GM21786 (cell line): ENCODE measurements around the gene FAM180B.

Source experiments
- ATAC-seq: cut with Tn5 transposase; IDR thresholded peaks from one replicate; pipeline ENCODE4 v1.9.1; 2021; ENCODE audit not compliant: unreplicated experiment

Gene FAM180B

DNA sequence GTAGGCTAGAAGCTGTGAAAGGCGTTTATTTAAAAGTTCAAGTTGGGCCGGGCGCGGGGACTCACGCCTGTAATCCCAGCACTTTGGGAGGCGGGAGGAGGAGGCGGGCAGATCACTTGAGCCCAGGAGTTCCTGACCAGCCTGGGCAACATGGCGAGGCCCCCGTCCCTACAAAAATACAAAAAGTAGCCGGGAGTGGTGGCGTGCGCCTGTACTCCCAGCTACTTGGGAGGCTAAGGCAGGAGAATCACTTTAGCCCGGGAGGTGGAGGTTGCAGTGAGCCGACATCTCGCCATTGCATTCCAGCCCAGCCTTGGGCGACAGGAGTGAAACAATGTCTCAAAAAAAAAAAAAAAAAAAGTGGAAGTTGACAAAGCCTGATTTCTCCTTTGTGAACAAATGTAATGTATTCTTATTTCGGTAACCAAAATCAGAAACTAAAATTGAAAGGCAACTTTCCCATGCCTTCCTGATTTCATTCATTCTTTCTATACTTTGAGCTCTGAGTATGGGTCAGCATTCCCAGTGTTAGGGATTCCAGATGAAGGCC, 20.3 kb upstream of the FAM180B start:
- ATAC-seq, result no peak

DNA sequence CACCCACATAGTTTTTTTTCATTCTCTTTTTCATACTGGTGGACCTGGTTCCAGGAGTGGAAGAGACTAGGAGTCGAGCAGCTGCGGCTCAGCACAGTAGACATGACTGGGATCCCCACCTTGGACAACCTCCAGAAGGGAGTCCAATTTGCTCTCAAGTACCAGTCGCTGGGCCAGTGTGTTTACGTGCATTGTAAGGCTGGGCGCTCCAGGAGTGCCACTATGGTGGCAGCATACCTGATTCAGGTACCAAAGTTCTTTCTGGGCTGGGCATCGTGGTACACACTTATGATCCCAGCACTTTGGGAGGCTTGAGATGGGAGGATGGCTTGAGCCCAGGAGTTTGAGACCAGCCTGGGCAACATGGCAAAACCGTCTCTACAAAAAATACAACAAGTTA, 16.8 kb upstream of the FAM180B start:
- no peak for ATAC-seq

DNA sequence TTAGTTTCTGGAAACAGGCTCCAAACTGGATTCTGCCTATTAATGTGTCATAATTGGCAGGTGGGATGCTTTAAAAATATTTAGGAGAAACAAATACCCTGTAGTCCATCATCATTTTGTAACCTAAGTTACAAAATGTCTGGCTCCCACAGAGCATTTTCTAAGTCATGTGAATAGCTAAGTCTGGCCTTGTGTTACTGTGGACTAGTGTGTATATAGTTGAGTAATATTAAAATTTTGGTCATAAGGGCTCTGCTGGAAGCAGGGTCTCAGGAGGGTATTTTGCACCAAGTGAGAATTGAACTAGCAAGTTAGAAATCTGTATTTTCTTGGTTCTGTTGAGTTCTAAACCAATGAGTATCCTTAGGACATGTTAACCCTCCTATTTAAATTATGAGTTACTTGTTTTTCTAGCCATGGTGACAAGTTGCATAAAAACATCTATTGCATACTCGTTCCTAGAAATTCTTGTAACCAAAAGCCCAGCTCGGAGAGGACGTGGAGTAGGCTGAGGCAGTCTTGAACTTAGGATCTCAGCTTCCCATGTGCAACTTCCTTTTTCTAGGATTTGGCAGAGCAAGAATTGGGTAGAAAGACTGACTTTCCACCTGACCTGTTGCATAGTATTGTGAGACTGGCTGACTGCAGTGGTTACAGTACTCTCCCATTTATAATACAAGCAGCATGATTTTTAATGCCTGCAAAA, 15.7 kb upstream of the FAM180B start:
- no peak for ATAC-seq

DNA sequence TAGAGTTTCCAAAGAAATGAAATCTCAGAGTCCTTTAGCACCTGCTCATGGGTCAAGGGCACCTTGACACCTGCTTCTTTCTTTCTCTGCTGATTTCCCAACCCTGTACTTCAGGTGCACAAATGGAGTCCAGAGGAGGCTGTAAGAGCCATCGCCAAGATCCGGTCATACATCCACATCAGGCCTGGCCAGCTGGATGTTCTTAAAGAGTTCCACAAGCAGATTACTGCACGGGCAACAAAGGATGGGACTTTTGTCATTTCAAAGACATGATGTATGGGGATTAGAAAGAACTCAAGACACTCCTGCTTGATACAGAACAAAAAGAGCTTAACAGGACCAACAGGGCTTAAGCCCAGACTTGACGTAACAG, 15.1 kb upstream of the FAM180B start:
- no peak for ATAC-seq

DNA sequence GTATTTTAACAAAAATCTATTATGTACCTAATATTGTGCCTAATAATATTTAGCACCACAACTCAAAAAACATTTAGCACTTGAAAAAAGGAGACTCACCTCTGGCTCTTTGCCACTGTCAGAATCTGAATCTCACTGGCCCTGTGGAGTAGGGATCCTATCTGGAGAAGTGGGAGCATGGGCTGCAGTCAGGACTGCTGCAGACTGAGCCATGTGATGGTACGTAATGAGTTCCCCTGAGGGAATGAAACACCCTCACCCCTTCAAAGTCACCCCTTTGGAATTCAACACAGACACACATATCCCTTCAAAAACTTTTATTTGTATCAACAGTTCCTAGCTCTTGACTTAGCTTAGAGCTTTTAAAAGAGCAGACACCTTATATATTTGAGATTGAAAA, 14.6 kb upstream of the FAM180B start:
- ATAC-seq, result no peak

DNA sequence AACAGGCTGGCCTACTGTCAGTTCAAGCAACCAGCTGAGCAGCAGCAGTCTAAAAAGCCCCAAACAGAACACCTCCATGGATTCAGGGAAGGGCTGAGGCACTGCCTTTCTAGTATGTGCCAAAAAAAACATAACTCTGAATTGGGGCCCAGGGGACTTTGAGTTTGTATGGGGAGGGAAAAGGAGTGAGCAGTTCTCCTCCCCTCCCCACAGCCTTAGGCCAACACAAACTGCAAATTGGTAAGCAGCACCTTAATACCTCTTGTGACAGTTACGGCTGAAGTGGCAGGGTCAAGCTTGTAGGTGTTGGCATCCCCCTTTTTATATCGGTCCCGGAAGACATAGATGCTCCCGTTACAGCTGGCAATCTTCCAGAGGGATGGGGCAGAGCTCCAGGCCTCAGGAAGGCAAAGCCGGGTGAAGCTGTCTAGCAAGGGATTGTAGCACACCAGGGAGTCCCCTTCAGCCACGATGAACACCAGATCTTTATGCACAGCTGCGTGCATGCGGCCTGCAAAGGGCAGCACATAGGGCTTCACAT, 13.7 kb upstream of the FAM180B start:
- ATAC-seq, result no peak

DNA sequence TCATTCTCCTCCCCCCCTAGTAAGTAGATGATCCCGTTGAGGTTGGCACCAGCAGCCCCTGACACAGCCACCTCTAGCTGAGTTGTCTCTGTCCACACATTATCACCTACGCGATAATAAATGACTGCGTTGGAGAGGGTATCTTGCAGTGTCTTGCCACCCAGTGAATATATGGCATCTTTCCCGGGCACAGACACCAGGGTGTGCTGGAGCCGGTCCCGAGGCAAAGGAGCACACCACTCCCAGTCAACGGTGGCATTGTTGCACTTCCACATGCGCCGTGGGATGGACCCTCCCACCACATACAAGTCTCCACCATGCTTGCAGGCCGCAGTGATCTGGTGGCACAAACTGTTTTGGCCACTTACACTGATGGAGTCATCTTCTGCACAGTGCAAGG, 13.2 kb upstream of the FAM180B start:
- ATAC-seq, result no peak

DNA sequence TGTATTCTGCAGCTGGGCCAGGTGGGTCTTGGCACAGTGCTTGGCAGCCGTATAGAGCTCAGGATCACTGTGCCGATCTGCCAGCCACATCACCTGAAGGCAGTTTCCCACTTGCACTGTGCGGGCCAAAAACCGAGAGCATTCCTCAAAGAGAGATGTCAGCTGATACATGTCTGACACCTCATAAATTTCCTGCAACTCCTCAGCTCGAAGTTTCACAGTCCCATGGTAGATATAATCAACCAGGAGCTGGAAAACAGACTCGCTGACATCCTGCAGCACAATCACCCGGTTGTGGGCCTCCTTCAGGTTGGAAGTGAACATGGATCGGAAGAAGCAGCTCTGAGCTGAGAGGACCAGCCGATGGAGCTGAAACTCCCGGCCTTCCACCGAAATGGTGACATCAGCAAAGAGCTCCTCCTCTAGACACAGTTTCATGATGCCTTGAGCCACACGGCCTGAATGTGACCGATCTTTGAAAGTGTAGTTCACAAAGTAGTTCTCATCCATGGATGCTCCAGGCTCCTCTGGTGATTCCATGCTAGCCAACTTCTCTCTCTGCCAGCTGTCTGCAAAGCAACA, 8.9 kb upstream of the FAM180B start:
- no peak for ATAC-seq

DNA sequence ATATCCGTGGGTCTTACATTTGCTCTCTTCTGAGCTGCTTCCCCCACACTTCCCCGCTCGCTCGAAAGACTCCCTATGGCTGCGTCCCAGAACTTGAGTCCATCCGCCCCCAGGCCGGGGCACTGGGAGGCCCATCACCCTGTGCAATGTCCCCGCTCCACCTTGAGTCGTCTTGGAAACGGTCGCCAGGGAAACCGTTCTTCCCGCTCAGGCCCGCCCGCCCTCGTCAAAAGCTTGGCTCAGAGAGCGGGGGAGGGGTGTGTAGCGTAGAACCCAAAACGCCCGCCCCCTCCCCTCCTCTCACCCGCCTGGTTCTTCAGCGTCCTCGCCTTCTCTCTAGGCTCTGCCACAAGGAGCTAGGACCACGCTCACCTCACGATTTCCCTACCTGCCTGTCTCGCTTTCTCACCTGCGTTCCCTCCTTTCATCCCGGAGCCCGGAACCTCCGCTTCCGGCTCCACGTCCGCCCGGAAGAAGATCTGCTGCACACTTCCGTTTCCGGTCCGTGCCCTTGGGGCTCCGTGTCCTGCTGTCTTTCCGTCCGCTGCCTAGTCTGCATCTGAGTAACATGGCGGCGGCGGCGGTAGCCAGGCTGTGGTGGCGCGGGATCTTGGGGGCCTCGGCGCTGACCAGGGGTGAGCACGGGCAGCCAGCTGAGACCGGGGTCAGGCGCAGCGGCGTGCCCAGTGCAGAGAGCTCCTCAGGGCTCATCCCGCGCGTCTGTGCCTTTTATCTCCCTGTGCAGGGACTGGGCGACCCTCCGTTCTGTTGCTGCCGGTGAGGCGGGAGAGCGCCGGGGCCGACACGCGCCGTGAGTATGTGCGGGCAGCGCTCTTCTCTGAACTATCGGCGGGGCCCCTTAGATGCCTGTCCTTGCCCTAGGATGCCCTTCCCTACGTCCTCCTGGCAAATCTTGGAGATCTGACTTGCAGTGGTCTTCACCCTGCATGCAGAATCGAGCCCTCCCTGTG, 7.7 kb upstream of the FAM180B start, which contains the start of the genes KBTBD4 and NDUFS3:
Gene KBTBD4 (minus strand): TSS at position 447 of the 971 bp plus-strand sequence. CDS start 19 bp downstream, at position 428.
Gene NDUFS3 (plus strand): TSS at position 551 of the 971 bp plus-strand sequence. CDS start 18 bp downstream, at position 569.
- ATAC-seq, result peak; percentile 93

DNA sequence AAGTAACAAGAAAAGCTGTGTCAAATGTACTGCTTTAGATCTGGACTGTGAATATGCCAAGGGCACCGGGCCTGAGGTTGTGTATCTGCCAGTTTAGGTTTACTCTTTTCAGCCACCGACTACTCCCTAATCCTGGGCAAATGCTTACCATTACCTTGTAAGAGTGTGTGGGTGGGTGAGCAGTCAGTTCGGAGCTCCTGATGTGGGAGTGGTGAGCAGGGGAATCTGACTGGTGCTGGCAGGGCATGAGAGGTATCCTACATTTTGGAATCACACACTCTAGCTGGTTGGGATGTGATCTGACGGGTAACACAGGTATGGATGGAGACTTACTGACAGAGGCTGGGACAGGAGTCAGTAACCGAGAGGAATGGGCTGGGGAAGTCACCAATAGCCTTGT, 2.6 kb upstream of the FAM180B start:
- no peak for ATAC-seq

DNA sequence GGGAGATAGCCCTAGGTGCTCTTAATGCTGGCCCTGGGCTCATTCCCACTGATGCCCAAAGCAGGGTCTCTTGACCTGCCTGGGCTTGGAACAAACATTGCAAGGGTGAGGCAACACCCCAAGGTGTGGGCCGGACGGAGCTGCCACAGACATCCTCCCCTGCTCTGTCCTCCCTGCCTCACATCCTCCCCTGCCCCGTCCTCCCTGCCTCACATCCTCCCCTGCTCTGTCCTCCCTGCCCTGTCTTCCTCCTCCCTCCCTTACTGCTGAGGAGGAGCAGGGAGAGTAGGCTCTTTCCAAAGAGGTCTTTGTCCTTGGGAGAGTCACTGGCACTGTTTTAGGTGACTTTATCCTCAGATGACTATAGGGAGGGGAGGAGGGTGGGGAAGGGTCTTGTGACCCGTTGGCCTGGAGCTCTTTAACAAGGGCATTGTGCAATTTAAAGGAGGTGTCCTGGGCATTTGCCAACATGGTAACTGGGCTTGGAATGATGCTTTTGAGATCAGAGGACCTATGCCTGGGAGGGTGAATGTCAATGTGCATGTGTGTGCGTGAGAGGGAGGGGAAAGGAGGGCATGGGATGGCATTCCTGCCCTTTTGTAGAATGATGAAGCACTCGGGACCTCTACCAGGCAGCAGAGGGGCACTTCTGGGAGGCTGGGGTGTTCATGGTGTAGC, 700 bp downstream of the FAM180B start:
- no peak for ATAC-seq

DNA sequence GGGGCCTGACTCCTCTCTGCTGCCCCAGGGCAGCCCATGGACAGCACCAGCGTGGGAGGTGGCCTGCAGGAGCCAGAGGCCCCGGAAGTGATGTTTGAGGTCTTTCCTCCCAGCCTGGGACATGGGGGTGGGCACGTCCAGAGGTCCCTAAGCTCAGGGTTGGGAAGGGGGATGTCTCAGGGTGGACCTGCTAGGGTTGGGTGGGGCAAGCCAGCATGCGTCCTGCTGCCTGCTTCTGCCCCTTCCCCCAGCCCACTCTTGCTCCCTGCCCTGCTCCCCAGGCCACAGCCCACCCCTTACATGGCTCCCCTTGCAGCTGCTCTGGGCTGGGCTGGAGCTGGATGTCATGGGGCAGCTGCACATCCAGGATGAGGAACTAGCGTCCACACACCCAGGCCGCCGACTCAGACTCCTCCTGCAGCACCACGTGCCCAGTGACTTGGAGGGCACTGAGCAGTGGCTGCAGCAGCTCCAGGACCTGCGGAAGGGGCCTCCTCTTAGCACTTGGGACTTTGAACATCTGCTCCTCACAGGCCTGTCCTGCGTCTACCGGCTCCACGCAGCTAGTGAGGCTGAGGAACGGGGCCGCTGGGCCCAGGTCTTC, 1.3 kb downstream of the FAM180B start:
- no peak for ATAC-seq

DNA sequence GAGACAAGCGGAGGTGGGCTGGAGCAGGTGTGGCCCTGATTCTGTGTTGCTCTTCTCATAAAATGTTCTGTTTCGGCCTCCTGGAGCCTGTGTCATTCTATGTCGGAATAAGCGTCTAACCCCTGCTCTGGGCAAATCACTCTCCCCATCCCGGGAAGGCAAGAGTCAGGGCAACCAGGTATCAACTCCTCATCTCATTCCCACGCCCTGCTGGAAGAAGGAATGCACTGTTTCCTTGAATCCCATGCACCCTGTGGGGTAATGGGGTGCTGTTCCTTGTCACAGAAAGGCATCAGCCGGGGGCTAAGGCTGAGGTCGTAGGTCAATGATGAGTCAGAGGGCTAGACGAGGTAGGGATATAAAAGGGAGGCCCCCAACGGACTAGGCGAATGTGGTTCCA, 2.6 kb downstream of the FAM180B start:
- ATAC-seq, result no peak

DNA sequence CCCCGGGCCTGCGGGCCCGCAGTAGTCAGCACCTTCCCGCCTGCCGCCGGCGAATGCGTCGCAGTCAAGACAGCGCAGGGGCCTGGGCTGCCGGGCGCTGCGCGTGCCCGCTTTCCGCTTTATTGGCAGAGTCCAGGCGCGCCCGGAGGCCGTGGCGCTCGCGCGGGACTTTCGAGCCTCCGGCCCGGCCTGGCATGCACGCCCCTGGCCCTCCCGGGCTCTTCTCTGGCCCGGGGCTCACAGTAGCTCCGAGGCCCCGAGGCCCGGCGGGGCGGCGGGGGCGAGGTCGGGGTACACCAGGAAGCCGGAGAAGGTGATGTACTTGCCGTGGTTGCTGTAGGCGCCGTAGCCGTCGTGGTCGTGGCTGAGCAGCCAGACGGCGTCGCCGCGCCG, 3.1 kb downstream of the FAM180B start:
- ATAC-seq, result no peak

DNA sequence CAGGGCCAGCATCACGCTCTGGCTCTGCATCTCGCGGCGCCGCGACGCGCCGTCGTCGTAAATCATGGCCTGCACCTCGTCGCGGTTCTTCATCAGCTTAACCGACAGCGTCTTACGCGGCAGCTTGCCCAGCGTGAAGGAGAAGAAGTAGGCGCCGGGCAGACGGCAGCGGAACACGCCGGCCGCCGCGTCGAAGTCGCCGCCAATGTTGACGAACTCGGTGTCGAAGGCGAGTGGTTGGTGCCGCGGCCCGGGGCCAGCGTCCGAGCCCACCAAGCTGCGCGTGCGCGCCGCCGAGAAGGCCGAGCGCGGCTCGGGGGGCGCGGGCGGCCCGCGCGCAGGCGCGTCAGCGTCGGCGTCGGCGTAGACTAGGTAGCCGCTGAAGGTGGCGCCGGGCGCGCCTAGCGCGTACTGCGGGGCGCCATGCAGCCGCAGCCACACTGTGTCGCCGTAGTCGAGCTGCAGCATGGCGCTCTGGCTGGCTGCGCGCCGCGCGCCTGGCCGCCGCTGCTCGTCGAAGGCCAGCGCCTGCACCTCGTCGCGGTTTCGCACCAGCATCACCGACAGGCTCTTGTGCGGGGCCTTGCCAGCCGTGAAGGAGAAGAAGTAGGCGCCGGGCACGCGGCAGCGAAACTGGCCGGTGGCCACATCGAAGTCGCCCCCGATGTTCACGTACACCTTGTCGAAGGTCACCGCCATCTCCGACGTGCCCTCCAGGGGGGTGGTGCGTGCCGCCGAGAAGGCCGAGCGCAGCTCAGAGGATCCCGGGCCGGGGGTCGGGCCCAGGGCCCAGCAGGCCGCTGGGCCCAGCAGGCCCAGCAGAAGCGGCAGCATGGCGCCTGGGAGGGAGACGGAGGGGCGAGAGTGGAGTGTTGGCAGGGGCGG, 3.7 kb downstream of the FAM180B start:
- ATAC-seq, result no peak

DNA sequence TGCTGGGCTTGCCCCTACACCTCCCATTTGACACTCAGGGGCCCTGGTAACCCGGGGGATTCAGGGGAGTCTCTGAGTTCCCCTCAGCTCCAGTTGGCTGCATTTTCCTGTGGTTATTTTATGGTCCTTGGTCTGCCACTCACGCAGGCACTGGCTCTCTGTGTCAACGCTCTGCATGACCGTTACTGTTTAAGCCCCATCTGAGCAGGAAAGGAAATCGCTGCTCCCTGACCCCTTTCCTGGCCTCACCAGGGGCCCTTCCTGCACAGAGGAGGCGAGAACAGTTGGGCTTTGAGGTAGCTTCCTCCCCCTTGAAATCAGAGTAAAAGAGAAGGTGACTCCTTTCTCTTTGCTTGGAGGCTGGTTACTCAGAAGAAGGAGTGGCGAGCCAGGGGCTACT, 5.3 kb downstream of the FAM180B start:
- no peak for ATAC-seq

DNA sequence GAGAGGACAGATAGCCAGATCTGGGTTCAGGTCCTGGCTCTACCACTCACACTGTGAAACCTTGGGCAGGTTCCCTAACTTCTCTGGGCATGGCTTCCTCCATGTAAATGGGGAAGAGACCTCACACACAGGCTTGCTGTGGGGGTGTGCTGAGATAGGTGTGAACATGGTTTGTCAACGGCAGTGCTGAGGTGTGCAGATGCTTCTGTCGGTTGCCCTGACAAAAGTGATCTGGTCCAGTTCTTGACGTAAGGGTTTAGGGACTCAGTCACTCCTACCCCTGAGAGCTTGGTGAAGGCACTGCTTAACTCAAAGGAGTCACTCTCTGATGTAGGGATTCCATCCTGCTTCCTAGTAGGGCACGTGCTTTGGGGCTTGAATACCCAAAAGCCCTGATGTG, 5.8 kb downstream of the FAM180B start:
- no peak for ATAC-seq

DNA sequence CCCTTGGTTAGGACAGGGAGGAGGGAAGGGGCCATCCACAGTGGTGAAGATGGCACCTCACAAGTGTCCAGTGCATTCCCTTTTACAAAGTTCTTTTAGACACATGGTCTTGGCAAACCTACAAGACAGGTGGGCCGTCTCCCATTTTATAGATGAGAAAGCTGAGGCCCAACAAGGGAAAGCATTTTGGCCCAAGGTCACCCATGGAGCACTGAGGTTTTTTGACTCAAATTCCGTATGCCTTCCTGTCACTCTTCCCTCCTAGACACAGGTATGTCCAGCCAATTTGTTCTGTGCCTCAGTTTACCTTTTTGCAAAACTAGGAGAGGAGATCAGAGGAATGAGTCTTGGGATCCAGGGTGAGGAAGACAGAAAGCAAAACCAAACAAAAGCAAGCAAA, 6.5 kb downstream of the FAM180B start:
- ATAC-seq, result no peak

DNA sequence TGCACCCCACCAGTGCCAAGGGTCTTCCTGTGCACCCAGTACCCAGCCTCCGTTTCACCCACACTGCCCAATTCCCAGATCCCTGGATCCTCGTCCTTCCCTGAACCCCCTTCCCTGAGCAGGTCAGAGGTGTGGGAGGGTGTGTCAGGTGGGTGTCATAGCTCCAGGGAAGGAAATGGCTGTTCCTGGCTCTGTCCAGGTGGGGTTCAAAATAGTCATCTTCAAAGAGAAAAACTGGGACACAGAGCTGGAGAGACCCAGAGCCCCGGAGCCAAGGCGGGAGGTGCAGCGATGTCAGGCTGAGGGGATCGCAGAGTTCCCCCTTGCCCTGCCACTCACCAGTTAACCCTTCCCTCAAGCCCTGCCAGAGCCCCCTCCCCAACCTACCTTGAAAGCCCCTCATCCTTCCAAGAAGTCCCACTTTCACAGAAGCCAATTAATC, 7.0 kb downstream of the FAM180B start:
- no peak for ATAC-seq
